WERI-Rb-1 (cell line): ENCODE data around the gene PTEN.

Experiments used
- DNase-seq: peaks from one replicate; pipeline ENCODE4 v3.0.0-alpha.2; 2020
- H3K27ac ChIP-seq: fragments of 250-450 bp; sonication (Bioruptor Pico); 2 replicates; pipeline ENCODE4 v1.5.1; 2020; ENCODE audit warnings: mild to moderate bottlenecking, moderate library complexity
- H3K27me3 ChIP-seq: fragments of 250-450 bp; sonication (Bioruptor Pico); 2 replicates; pipeline ENCODE4 v1.5.1; 2021; ENCODE audit warnings: mild to moderate bottlenecking, low read depth, moderate library complexity; ENCODE audit not compliant: insufficient read depth, severe bottlenecking
- H3K36me3 ChIP-seq: fragments of 250-450 bp; sonication (Bioruptor Pico); 2 replicates; pipeline ENCODE4 v1.5.1; 2020; ENCODE audit warnings: mild to moderate bottlenecking, moderate library complexity
- H3K4me3 ChIP-seq: 2 replicates; pipeline ENCODE4 v1.5.1; 2011; ENCODE audit warnings: low read depth, mild to moderate bottlenecking, control low read depth, low read length
- H3K9me3 ChIP-seq: fragments of 250-450 bp; sonication (Bioruptor Pico); 2 replicates; pipeline ENCODE4 v1.5.1; 2021; ENCODE audit warnings: mild to moderate bottlenecking, moderate library complexity; ENCODE audit not compliant: severe bottlenecking
- CTCF ChIP-seq: IDR thresholded peaks from 2 replicates; pipeline ENCODE4 v1.5.1; 2011; ENCODE audit warnings: low read depth, mild to moderate bottlenecking, control low read depth, inconsistent platforms, low read length

The PTEN gene

GRCh38 chr10:87974130-87974529 is 110.7 kb downstream of the PTEN start:
- no peaks in the 10 kb centered on the region for H3K9me3 ChIP-seq
- H3K36me3 ChIP-seq, result no peaks in the 10 kb centered on the region
- H3K27ac ChIP-seq, result no peak overlapping the region
- no peak overlapping the region for H3K4me3 ChIP-seq
- no peak for TF ChIP-seq CTCF
- no peak for DNase-seq
- H3K27me3 ChIP-seq, result no peaks in the 10 kb centered on the region

GRCh38 chr10:87974769-87975168 is 111.3 kb downstream of the PTEN start:
- Histone ChIP-seq H3K27me3 (no peaks in the 10 kb centered on the region), H3K36me3 (no peaks in the 10 kb centered on the region), H3K4me3 (no peak overlapping the region), H3K9me3 (no peaks in the 10 kb centered on the region), H3K27ac (no peak overlapping the region)
- no peak for DNase-seq
- no peak for TF ChIP-seq CTCF

GRCh38 chr10:87976101-87976743 is 112.8 kb downstream of the PTEN start:
- no peak for TF ChIP-seq CTCF

GRCh38 chr10:87978166-87978565 is 114.7 kb downstream of the PTEN start:
- Histone ChIP-seq H3K9me3 (no peaks in the 10 kb centered on the region), H3K27ac (no peak overlapping the region), H3K36me3 (no peaks in the 10 kb centered on the region), H3K27me3 (no peaks in the 10 kb centered on the region), H3K4me3 (no peak overlapping the region)
- TF ChIP-seq CTCF, result no peak
- DNase-seq, result no peak

More at GRCh38 chr10:87976101-87976743, 112.8 kb downstream of the PTEN start:
- no peak overlapping the region for H3K27ac ChIP-seq
- H3K4me3 ChIP-seq, result no peak overlapping the region
- no peak for DNase-seq
- H3K27me3 ChIP-seq, result no peaks in the 10 kb centered on the region
- no peaks in the 10 kb centered on the region for H3K36me3 ChIP-seq
- no peaks in the 10 kb centered on the region for H3K9me3 ChIP-seq

GRCh38 chr10:87979847-87980246 is 116.4 kb downstream of the PTEN start:
- H3K27ac ChIP-seq, result no peak overlapping the region
- no peaks in the 10 kb centered on the region for H3K36me3 ChIP-seq
- no peak for TF ChIP-seq CTCF
- H3K4me3 ChIP-seq, result no peak overlapping the region
- no peaks in the 10 kb centered on the region for H3K27me3 ChIP-seq
- no peaks in the 10 kb centered on the region for H3K9me3 ChIP-seq
- no peak for DNase-seq

GRCh38 chr10:87983716-87984115 is 120.3 kb downstream of the PTEN start:
- H3K9me3 ChIP-seq, result no peaks in the 10 kb centered on the region
- TF ChIP-seq CTCF, result no peak
- no peak for DNase-seq
- no peaks in the 10 kb centered on the region for H3K36me3 ChIP-seq
- H3K27me3 ChIP-seq, result no peaks in the 10 kb centered on the region
- H3K4me3 ChIP-seq, result no peak overlapping the region
- no peak overlapping the region for H3K27ac ChIP-seq
